ENCODE measurements around the gene PAXIP1.
"Not testable (repeated sequence)": the region's sequence is repeated elsewhere in the genome, so short reads cannot be mapped to it uniquely, and the experiment has no call there.

PAXIP1 gene

GRCh38 chr7:155003092-155003375 lies at the start of gene PAXIP1:
TSS of gene PAXIP1 (minus strand) at chr7:155003124. CDS start at chr7:155002929, 195 bp downstream.
- H3K27ac ChIP-seq: peak within 1 kb of the TSS; percentile 92
- TF ChIP-seq, protein P1, sequence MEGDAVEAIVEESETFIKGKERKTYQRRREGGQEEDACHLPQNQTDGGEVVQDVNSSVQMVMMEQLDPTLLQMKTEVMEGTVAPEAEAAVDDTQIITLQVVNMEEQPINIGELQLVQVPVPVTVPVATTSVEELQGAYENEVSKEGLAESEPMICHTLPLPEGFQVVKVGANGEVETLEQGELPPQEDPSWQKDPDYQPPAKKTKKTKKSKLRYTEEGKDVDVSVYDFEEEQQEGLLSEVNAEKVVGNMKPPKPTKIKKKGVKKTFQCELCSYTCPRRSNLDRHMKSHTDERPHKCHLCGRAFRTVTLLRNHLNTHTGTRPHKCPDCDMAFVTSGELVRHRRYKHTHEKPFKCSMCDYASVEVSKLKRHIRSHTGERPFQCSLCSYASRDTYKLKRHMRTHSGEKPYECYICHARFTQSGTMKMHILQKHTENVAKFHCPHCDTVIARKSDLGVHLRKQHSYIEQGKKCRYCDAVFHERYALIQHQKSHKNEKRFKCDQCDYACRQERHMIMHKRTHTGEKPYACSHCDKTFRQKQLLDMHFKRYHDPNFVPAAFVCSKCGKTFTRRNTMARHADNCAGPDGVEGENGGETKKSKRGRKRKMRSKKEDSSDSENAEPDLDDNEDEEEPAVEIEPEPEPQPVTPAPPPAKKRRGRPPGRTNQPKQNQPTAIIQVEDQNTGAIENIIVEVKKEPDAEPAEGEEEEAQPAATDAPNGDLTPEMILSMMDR (IDR thresholded peaks at IDR 0.05): no peak
- TF ChIP-seq ZFX (IDR thresholded peaks at IDR 0.05; ENCODE audit: borderline replicate concordance): no peak

- no peak overlapping the region for H3K27ac ChIP-seq
- no peak for TF ChIP-seq ZFX (IDR thresholded peaks at IDR 0.05; ENCODE audit: borderline replicate concordance)
- TF ChIP-seq, protein P1 (IDR thresholded peaks at IDR 0.05): no peak
Observed at GRCh38 chr7:155051355-155051754, 48.4 kb upstream of the PAXIP1 start.

DNA sequence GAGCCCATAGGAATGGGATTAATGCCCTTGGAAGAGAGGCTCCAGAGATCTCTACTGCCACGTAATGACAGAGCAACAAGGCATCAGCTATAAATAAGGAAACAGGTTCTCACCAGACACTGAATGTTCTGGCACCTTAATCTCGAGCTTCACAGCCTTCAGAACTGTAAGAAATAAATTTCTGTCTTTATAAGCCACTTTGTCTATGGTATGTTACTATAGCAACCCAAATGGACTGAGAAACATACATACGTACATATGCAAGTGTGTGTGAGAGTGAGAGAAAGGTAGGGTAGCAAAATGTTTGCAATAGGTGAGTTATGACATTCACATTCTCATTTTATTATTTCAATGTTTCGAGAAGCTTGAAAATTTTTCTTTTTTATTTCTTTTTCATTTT lies 45.1 kb upstream of the PAXIP1 start:
- no peak overlapping the region for H3K27ac ChIP-seq
- no peak for TF ChIP-seq ZFX (IDR thresholded peaks at IDR 0.05; ENCODE audit: borderline replicate concordance)
- TF ChIP-seq, protein P1 (IDR thresholded peaks at IDR 0.05): no peak

- H3K27ac ChIP-seq: no peak overlapping the region
- TF ChIP-seq ZFX (IDR thresholded peaks at IDR 0.05; ENCODE audit: borderline replicate concordance): no peak
- TF ChIP-seq, protein P1 (IDR thresholded peaks at IDR 0.05): no peak
Observed at GRCh38 chr7:155043756-155044155, 40.8 kb upstream of the PAXIP1 start.

GRCh38 chr7:155038335-155038734 lies 35.4 kb upstream of the PAXIP1 start:
- H3K27ac ChIP-seq: no peak overlapping the region
- TF ChIP-seq, protein P1 (IDR thresholded peaks at IDR 0.05): no peak
- TF ChIP-seq ZFX (IDR thresholded peaks at IDR 0.05; ENCODE audit: borderline replicate concordance): no peak

DNA sequence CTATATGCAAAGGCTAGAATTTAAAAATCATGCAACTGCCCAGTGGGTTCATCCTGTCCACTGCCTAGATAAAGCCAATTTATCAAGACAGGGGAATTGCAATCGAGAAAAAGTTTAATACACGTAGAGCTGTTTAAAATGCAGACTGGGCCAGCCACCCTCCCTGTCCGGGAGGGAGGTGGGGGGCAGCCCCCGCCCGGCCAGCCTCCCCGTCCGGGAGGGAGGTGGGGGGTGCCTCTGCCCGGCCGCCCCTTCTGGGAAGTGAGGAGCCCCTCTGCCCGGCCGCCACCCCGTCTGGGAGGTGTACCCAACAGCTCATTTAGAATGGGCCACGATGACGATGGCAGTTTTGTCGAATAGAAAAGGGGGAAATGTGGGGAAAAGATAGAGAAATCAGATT lies 31.6 kb upstream of the PAXIP1 start:
- not testable (repeated sequence) for H3K27ac ChIP-seq

DNA sequence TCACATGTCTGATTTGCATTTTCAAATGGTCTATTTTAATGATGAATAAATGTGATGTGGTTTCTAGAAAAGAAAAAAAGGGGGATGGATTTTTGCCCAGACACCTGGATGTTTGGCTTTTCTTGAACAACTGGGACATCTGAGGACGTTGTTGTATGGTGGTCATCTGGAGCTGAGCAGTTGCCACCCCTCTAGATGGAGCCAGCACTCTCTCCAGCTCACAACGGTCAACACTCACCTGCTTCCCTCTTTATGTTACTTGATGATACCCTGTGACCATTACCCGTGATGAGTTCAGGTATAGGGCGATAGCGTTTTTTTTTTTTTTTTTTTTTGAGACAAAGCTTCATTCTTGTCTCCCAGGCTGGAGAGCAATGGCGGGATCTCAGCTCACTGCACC lies 30.1 kb upstream of the PAXIP1 start:
- no peak overlapping the region for H3K27ac ChIP-seq
- TF ChIP-seq, protein P1 (IDR thresholded peaks at IDR 0.05): no peak
- TF ChIP-seq ZFX (IDR thresholded peaks at IDR 0.05; ENCODE audit: borderline replicate concordance): no peak

DNA sequence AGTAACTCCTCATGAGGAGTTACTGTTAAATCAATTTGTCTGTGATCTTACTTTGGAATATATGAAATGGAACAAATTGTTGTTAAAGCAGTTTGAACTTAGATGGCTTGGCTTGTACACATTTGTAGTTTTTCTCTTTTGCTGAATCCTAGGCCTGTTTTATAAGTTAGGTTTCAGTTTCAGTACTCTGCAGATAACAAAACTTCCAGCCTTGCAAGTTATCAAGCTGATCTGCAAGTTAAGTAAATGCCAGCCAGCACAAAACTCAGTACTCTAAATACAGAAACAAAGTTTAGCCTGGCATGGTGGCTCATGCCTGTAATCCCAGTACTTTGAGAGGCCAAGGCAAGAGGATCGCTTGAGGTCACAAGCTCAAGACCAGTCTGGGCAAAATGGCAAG lies 25.0 kb upstream of the PAXIP1 start:
- H3K27ac ChIP-seq: no peak overlapping the region
- TF ChIP-seq, protein P1 (IDR thresholded peaks at IDR 0.05): no peak
- no peak for TF ChIP-seq ZFX (IDR thresholded peaks at IDR 0.05; ENCODE audit: borderline replicate concordance)
